ENCODE measurements around the gene FMNL1.

FMNL1 gene

DNA sequence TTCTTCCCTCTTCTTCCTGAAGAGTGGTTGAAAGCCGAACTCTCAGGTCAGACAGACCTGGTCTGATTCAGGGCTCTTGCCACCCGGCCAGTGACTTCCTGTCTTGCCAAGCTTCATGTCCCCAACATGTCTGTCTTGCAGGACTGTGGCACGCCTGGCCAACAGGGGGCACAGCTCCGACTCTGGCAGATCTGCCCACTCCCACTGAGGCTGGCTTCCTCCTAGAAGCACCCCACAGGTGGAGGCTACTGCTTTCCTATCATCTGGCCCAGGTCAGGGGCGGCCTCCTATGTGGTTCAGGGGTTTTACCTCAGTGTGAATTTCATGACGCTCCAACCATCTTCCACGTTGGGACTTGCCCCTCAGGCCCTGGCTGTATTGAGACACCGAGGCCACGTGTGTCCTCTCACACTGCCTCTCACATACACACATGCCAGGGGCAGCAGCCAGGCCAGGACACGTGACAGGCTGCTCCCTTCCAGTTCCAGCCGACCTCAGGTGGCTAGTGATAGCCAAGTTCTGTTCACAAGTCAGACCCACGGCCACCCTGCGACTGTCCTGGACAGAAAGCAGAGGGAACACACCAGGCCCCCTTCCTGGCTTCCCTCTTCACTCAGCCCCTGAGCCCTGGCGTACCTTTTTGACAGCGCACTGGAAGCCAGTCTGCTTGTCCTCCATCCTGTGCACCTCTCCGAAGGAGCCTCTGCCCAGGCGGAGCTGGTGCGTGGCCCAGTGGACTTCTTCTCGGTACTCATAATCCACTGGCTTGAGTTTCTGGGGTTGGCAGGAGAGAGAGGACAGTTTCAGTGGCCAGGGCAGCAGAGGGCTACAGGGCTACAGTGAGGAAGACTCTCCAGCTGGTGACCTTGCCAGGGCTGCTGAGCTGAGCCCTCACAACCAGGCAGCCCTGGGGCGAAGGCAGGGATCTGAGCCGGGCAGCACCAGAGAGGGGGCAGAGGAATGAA, 62.8 kb downstream of the FMNL1 start:
- no peak for DNase-seq

DNA sequence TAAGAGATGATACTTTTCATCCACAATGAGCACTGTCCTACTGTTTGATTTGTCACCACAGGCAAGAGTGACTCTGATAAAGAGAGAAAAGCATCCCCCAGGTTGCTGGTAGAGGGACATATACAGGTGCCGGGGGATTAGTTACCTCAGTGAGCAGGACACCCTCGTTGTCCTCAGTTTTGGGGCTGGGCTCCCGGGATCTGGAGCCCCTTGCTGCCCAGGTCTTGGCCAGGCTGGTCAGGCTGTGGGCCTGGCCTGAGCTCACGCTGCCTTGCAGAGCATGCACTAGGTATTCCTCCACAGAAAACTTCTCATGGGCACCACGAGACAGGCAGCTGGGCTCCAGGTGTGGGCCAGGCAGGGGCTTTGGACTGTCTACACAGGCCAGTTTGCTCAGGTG, 64.6 kb downstream of the FMNL1 start:
- DNase-seq: no peak

DNA sequence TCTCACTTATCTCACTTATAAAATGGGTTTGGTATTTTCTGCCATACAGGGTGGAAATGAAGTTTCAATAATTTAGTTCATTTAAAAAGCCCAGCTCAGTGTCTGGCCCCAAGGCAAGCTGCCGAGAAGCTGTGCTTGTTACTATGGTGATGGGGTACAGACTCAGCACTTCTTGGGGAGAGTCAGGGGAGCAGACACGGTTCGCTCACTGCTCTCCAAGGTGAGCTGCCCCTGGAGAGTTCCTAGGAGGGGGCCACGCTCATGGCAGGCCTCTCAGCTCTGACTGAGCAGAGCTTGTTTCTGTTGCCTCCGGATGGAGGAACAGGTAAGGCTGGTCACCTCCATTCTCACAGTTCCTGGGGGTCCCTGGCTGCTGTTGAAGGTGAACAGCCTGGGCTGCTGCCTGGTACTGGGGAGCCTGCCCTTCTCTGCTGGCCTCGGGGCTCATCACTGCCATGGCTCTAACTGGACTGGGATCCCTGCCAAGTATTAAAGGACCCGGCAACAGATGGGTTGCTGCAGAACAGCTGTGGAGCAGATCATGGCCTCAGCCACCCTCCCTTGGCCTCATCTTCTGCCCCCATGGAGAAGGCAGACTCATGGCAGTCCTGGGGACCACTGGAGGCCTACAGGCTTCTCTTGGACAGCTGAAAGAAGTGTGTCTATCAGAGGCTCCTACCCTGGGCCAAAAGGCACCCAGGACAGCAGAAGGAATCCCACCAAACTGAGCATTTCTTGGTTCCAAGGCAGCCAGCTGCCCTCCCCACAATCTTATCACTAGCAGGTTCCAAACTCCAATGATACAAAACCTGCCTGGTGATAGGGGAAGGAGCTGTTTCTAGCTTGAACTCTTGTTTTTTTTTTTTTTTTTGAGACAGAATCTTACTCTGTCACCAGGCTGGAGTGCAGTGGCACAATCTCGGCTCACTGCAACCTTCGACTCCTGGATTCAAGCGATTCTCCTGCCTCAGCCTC, 66.1 kb downstream of the FMNL1 start:
- no peak for DNase-seq

- DNase-seq: no peak
These were observed 67.1 kb downstream of the FMNL1 start for GRCh38 chr17:45288825-45289224.

GRCh38 chr17:45289301-45290268, 67.9 kb downstream of the FMNL1 start:
- DNase-seq: no peak

DNA sequence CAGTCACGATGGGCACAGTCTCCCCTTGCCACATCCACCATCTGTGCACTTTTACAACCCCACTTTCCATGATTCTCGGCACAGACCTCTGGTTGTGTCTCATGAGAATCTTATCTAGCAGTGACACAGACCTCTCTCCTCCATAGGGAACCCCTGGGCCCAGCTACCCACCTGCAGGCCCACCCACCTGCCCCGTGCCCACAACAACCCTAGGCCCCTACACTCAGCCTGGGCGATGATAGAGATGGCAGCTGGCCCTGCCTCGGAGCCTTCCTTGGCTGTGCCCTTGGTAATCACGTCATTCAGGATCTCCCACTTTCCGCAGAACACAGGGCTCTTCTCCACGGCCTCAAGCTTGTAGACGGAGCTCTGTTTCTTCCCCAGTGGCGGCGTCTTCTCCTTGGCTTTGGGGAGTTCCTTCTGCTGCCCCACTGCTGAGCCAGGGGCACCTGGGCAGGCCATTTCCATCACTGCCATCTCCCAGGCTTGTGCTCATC, 68.6 kb downstream of the FMNL1 start:
- DNase-seq: no peak

DNA sequence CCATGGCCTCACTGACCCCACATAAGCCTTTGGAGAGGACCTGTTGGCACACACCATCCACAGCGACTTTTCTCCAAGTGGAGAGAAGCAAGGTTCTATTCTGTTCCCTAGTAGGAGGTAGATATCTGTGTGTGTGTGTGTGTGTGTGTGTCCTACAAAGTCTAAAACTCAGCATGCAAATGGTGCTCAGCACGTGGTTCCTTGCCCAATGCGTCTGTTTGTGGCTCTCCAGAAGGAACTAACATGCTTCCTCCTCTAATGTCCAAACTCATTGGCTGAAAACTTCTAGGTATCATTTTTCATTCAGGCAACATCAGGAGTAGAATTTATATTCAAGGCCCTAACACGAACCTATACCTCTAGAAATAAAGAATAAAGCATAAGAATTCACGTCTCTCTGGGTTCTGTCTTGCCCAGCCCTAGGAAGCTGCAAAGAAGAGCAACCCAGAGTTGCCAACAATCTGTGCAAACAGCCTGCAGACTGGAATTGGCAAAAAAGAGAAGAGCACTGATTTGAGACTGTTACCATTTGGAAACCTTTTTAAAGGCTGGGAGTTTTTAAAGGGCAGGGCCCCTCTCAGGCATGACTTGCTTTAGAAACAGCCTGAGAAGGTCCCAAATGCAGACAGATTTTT, 69.6 kb downstream of the FMNL1 start:
- no peak for DNase-seq

GRCh38 chr17:45292696-45293412, 71.2 kb downstream of the FMNL1 start:
- no peak for DNase-seq

- no peak for DNase-seq
These were observed 71.9 kb downstream of the FMNL1 start for GRCh38 chr17:45293413-45294211.

- DNase-seq: no peak
These were observed 72.8 kb downstream of the FMNL1 start for GRCh38 chr17:45294506-45294905.

DNA sequence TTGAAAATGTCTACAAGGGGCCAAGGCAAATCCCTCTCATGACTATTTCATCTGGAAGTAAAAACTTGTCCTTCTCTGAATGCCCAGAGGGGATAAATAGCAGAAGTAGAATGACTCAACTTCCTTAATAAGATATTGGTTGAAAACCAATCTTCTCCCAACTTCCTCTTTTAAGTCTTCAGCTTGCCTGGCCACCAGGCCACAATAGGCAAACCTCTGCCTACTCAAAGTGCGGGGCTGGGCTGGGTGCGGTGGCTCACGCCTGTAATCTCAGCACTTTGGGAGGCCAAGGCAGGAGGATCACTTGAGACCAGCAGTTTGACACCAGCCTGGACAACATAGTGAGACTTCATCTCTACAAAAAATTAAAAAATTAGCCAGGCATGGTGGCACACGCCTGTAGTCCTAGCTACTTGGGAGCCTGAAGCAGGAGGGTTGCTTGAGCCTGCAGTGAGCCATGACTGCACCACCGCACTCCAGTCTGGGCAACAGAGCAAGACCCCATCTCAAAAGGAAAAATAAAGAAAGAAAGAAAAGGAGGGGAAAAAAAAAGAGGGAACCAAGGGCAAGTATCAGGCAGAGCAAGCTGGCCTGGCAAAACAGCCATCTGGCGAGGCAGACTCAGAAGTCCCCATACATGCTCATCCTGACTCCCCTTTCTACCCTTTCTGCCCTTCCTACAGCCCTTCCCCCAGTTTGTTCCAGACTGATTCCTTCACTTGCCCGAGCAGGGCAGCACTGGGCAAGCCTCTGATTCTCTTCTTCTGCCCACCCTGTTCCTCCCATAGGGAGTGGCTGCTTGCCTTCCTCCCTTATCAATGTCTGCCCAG, 74.5 kb downstream of the FMNL1 start:
- DNase-seq: no peak

- DNase-seq: no peak
These were observed 75.1 kb downstream of the FMNL1 start for GRCh38 chr17:45296833-45297124.

All from DMS153 (cell line).